Psoas muscle (tissue), 8 donors: ENCODE data around the gene SPAG16. TPM values are rescaled to one million over a fixed set of nuclear protein-coding genes. Genes with fewer than 3 reads are reported as not detected.
"Not testable (repeated sequence)": the region's sequence is repeated elsewhere in the genome, so short reads cannot be mapped to it uniquely, and the experiment has no call there.

Experiments used
- ATAC-seq, 4 donors: fragments of 200-7000 bp; cut with Tn5 transposase; one replicate each; pipeline ENCODE4 v1.9.1; 2020; ENCODE audit warnings: moderate library complexity in 3 of 4, mild to moderate bottlenecking in 2 of 4
- DNase-seq, 2 donors: peaks; one replicate each; pipeline ENCODE4 v3.0.0-alpha.2; 2020
- H3K27ac ChIP-seq: fragments of 200-600 bp; one replicate; pipeline ENCODE4 v1.8.0; 2022
- H3K27me3 ChIP-seq, 3 donors: fragments of 200-600 bp in 1 of 3; one replicate each; pipeline versions ENCODE4 v1.6.1 to v1.8.0; 2013 to 2022; ENCODE audit warnings: low read length in 2 of 3, mild to moderate bottlenecking in 2 of 3, moderate library complexity in 1 of 3; ENCODE audit not compliant: insufficient read depth in 3 of 3
- H3K36me3 ChIP-seq, 2 donors: fragments of 200-600 bp in 1 of 2; one replicate each; pipeline versions ENCODE4 v1.6.1 to v1.8.0; 2013 to 2022; ENCODE audit warnings: low read depth in 1 of 2, mild to moderate bottlenecking in 1 of 2, moderate library complexity in 1 of 2; ENCODE audit not compliant: insufficient read depth in 1 of 2
- H3K4me1 ChIP-seq: fragments of 200-600 bp; one replicate; pipeline ENCODE4 v1.8.0; 2022
- H3K4me3 ChIP-seq: fragments of 200-600 bp; one replicate; pipeline ENCODE4 v1.8.0; 2022; ENCODE audit warnings: mild to moderate bottlenecking
- H3K9me3 ChIP-seq: fragments of 200-600 bp; one replicate; pipeline ENCODE4 v1.8.0; 2022
- CTCF ChIP-seq: fragments of 200-600 bp; IDR thresholded peaks from one replicate; pipeline ENCODE4 v1.8.0; 2022; ENCODE audit warnings: antibody characterized with exemption
- WGBS, 3 donors: extraction: QIAGEN DNeasy Blood & Tissue Kit; methylation state at CpG; one replicate each; pipeline versions ENCODE4 v1.1.6 to v1.1.7; 2013; 5-methylcytosine and 5-hydroxymethylcytosine counted together
- intact Hi-C, 2 donors: fragments of 100-400 bp; cut with DNase I; formaldehyde crosslinking; loops; one replicate each; pipeline versions ENCODE4 v1.11.0 to v1.14.2; 2022
- polyA plus RNA-seq, 3 donors: library from polyadenylated mRNA; stranded (reverse); fragments of 200-250 nt; gene quantifications; one replicate each; pipeline ENCODE4 v1.2.3, GENCODE V29; 2013
- total RNA-seq, 4 donors: library from RNA; stranded (reverse); fragmentation: NEBNext Ultra II Directional in 2 of 4; extraction: Animal tissue kit (Norgen Biotek cat#: 25700) in 2 of 4; gene quantifications; one replicate each; pipeline versions ENCODE4 v1.2.1 to v1.2.4, GENCODE V29; 2021 to 2023
- donor health status: healthy with polysubstance abuse.
- donor health status: DM: no; HTN: no; CAD: no; lungs with moderate emphysema.
- donor health status: Bipolar disorder and iron deficiency.
- donor health status: healthy.
- donor health status: DM: yes; HTN: yes; CAD: no.
- donor health status: DM: no; HTN: no; CAD: no.
- donor health status: DM: no; HTN: no; CAD: no.
- donor health status: DM: yes; HTN: yes; CAD: no.

Gene SPAG16
- total and polyA plus RNA-seq, 7 donors: 1.6 to 8.7 (median 4.3) TPM

- ATAC-seq (no peak), DNase-seq (no peak)
- TF ChIP-seq CTCF: no peak
- 48 to 63% (median 48%) methylated on average over 3 of the region's 3 CpGs for WGBS, 3 donors
- no peak overlapping the region for H3K4me3 ChIP-seq
- H3K27me3 ChIP-seq: no peaks in the 10 kb centered on the region
- H3K36me3 ChIP-seq: peaks cover 0 to 5% of the 10 kb centered on the region in 2 donors
- no peaks in the 10 kb centered on the region for H3K9me3 ChIP-seq
- no peaks in the 10 kb centered on the region for H3K4me1 ChIP-seq
- intact Hi-C loops: no loop called here
- no peak overlapping the region for H3K27ac ChIP-seq
These were observed 33.7 kb downstream of the SPAG16 start for GRCh38 chr2:213317929-213318328.

GRCh38 chr2:213320604-213321003 lies 36.3 kb downstream of the SPAG16 start:
- Histone ChIP-seq H3K27ac (no peak overlapping the region), H3K36me3 (peaks cover 0 to 5% of the 10 kb centered on the region in 2 donors), H3K27me3 (no peaks in the 10 kb centered on the region), H3K9me3 (no peaks in the 10 kb centered on the region), H3K4me3 (no peak overlapping the region), H3K4me1 (no peaks in the 10 kb centered on the region)
- intact Hi-C loops: no loop called here
- WGBS, 3 donors: 95 to 99% (median 95%) methylated on average over 2 of the region's 2 CpGs
- DNase-seq: no peak
- TF ChIP-seq CTCF: no peak
- no peak for ATAC-seq

- Histone ChIP-seq H3K4me1 (no peaks in the 10 kb centered on the region), H3K9me3 (peaks cover 19% of the 10 kb centered on the region), H3K27me3 (no peaks in the 10 kb centered on the region), H3K4me3 (no peak overlapping the region), H3K36me3 (no peaks in the 10 kb centered on the region), H3K27ac (no peak overlapping the region)
- WGBS, 3 donors: 94 to 97% (median 96%) methylated on average over 4 of the region's 4 CpGs
- no peak for ATAC-seq
- TF ChIP-seq CTCF: no peak
- intact Hi-C loops: no loop called here
- DNase-seq: no peak
These were observed 52.0 kb downstream of the SPAG16 start for GRCh38 chr2:213336253-213336770.

GRCh38 chr2:213353419-213353818 lies 69.2 kb downstream of the SPAG16 start:
- no peak for TF ChIP-seq CTCF
- DNase-seq (no peak), ATAC-seq (no peak)
- Histone ChIP-seq H3K27ac (no peak overlapping the region), H3K27me3 (no peaks in the 10 kb centered on the region), H3K9me3 (no peaks in the 10 kb centered on the region), H3K36me3 (no peaks in the 10 kb centered on the region), H3K4me1 (no peaks in the 10 kb centered on the region), H3K4me3 (no peak overlapping the region)
- 66 to 95% (median 85%) methylated on average over 2 of the region's 2 CpGs for WGBS, 3 donors
- intact Hi-C loops: no loop called here

GRCh38 chr2:213376644-213377043 lies 92.4 kb downstream of the SPAG16 start:
- ATAC-seq (no peak), DNase-seq (no peak)
- Histone ChIP-seq H3K27ac (no peak overlapping the region), H3K4me3 (no peak overlapping the region), H3K36me3 (no peaks in the 10 kb centered on the region), H3K4me1 (no peaks in the 10 kb centered on the region), H3K27me3 (no peaks in the 10 kb centered on the region), H3K9me3 (no peaks in the 10 kb centered on the region)
- intact Hi-C loops: no loop called here
- 91 to 98% (median 97%) methylated on average over 1 of the region's 1 CpG for WGBS, 3 donors
- no peak for TF ChIP-seq CTCF

GRCh38 chr2:213407027-213407426 lies 122.8 kb downstream of the SPAG16 start:
- intact Hi-C loops, H3K4me1 ChIP-seq: not testable (repeated sequence)
- 96 to 97% (median 96%) methylated on average over 9 of the region's 9 CpGs for WGBS, 3 donors

GRCh38 chr2:213408426-213409070 lies 124.3 kb downstream of the SPAG16 start:
- intact Hi-C loops, H3K4me3 ChIP-seq, H3K4me1 ChIP-seq, ATAC-seq, H3K27ac ChIP-seq, H3K36me3 ChIP-seq, H3K27me3 ChIP-seq, H3K9me3 ChIP-seq, DNase-seq: not testable (repeated sequence)
- WGBS, 3 donors: 66 to 77% (median 71%) methylated on average over 6 of the region's 6 CpGs

More at GRCh38 chr2:213407027-213407426, 122.8 kb downstream of the SPAG16 start:
- H3K4me3 ChIP-seq, H3K36me3 ChIP-seq, H3K27me3 ChIP-seq, ATAC-seq, H3K27ac ChIP-seq, H3K9me3 ChIP-seq, DNase-seq: not testable (repeated sequence)
